HFF-Myc (cell line): ENCODE measurements around the gene STX7.

ENCODE experiments used
- DNase-seq: peaks from one replicate; pipeline ENCODE4 v3.0.0-alpha.2; 2011; ENCODE audit warnings: low read depth; ENCODE audit errors: extremely low read depth
- H3K4me3 ChIP-seq: replicated peaks from 2 replicates; pipeline ENCODE4 v1.5.1; 2011; ENCODE audit warnings: low read depth, mild to moderate bottlenecking, control low read depth, low read length
- CTCF ChIP-seq: IDR thresholded peaks from 2 replicates; pipeline ENCODE4 v1.5.1; 2012; ENCODE audit warnings: mild to moderate bottlenecking, low read depth, low read length, control low read depth; ENCODE audit errors: missing control alignments

The STX7 gene

GRCh38 chr6:132520953-132521352, 8.0 kb upstream of the STX7 start:
- no peak for TF ChIP-seq CTCF
- no peak for DNase-seq
- no peak overlapping the region for H3K4me3 ChIP-seq

- no peak overlapping the region for H3K4me3 ChIP-seq
- TF ChIP-seq CTCF, result no peak
- no peak for DNase-seq
Observed at GRCh38 chr6:132515386-132515785, 2.5 kb upstream of the STX7 start.

GRCh38 chr6:132513831-132514545, 1.1 kb upstream of the STX7 start:
- DNase-seq, result no peak
- no peak overlapping the region for H3K4me3 ChIP-seq
- TF ChIP-seq CTCF, result no peak

GRCh38 chr6:132512342-132512637, 626 bp downstream of the STX7 start:
- DNase-seq, result no peak
- no peak for TF ChIP-seq CTCF
- peak overlapping the region; percentile 70 for H3K4me3 ChIP-seq

GRCh38 chr6:132511831-132512220, 1.1 kb downstream of the STX7 start:
- no peak for DNase-seq
- TF ChIP-seq CTCF, result no peak
- peak overlapping the region; percentile 70 for H3K4me3 ChIP-seq

GRCh38 chr6:132511210-132511830, 1.6 kb downstream of the STX7 start:
- no peak for TF ChIP-seq CTCF
- no peak for DNase-seq
- H3K4me3 ChIP-seq, result no peak overlapping the region; the same call in 1 of the 2 replicates
